Nephron (organoid): ENCODE measurements around the gene ALMS1.
A peak's percentile ranks its signal among the peaks of the same experiment; 100 is the strongest.
"Not testable (repeated sequence)": the region's sequence is repeated elsewhere in the genome, so short reads cannot be mapped to it uniquely, and the experiment has no call there.

Source experiments
- H3K27ac Mint-ChIP-seq, 3 experiments: 2 replicates each; pipeline ENCODE4 v1.8.0; 2020; ENCODE audit warnings: mixed read lengths in 3 of 3, mild to moderate bottlenecking in 2 of 3, moderate library complexity in 1 of 3
- H3K27me3 Mint-ChIP-seq: 2 replicates; pipeline ENCODE4 v1.8.0; 2021; ENCODE audit warnings: low read depth, mild to moderate bottlenecking, moderate library complexity, mixed read lengths
- H3K36me3 Mint-ChIP-seq: 2 replicates; pipeline ENCODE4 v1.8.0; 2020; ENCODE audit warnings: low read depth, mixed read lengths
- H3K4me1 Mint-ChIP-seq: 2 replicates; pipeline ENCODE4 v1.8.0; 2020; ENCODE audit warnings: mixed read lengths
- H3K4me3 Mint-ChIP-seq, 3 experiments: 2 replicates each; pipeline ENCODE4 v1.8.0; 2020; ENCODE audit warnings: mild to moderate bottlenecking in 3 of 3, mixed read lengths in 3 of 3, moderate library complexity in 2 of 3
- H3K9me3 Mint-ChIP-seq: 2 replicates; pipeline ENCODE4 v1.8.0; 2020; ENCODE audit warnings: mixed read lengths
- CTCF ChIP-seq, 3 experiments: fragments of 200-600 bp; sonication (generic); IDR thresholded peaks; one replicate each; pipeline ENCODE4 v1.5.0; 2021; ENCODE audit warnings: antibody characterized with exemption in 3 of 3; ENCODE audit not compliant: unreplicated experiment in 3 of 3

The ALMS1 gene, protein sequence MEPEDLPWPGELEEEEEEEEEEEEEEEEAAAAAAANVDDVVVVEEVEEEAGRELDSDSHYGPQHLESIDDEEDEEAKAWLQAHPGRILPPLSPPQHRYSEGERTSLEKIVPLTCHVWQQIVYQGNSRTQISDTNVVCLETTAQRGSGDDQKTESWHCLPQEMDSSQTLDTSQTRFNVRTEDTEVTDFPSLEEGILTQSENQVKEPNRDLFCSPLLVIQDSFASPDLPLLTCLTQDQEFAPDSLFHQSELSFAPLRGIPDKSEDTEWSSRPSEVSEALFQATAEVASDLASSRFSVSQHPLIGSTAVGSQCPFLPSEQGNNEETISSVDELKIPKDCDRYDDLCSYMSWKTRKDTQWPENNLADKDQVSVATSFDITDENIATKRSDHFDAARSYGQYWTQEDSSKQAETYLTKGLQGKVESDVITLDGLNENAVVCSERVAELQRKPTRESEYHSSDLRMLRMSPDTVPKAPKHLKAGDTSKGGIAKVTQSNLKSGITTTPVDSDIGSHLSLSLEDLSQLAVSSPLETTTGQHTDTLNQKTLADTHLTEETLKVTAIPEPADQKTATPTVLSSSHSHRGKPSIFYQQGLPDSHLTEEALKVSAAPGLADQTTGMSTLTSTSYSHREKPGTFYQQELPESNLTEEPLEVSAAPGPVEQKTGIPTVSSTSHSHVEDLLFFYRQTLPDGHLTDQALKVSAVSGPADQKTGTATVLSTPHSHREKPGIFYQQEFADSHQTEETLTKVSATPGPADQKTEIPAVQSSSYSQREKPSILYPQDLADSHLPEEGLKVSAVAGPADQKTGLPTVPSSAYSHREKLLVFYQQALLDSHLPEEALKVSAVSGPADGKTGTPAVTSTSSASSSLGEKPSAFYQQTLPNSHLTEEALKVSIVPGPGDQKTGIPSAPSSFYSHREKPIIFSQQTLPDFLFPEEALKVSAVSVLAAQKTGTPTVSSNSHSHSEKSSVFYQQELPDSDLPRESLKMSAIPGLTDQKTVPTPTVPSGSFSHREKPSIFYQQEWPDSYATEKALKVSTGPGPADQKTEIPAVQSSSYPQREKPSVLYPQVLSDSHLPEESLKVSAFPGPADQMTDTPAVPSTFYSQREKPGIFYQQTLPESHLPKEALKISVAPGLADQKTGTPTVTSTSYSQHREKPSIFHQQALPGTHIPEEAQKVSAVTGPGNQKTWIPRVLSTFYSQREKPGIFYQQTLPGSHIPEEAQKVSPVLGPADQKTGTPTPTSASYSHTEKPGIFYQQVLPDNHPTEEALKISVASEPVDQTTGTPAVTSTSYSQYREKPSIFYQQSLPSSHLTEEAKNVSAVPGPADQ (N-terminal part only)

GRCh38 chr2:73385504-73386341 is at the start of gene ALMS1:
Gene ALMS1, plus strand, starts transcription at chr2:73385836. Its CDS starts 33 bp downstream, at chr2:73385869.
- Mint-ChIP-seq H3K4me3 (peak within 1 kb of the TSS; percentile 97 to 98 (median 97)), H3K36me3 (peaks cover 11% of the 10 kb centered on the region), H3K9me3 (peaks cover 2% of the 10 kb centered on the region), H3K27ac (peak within 1 kb of the TSS; percentile 91 to 99 (median 98)), H3K4me1 (peaks cover 23% of the 10 kb centered on the region), H3K27me3 (peaks cover 25% of the 10 kb centered on the region)
- TF ChIP-seq CTCF (IDR thresholded peaks at IDR 0.05; ENCODE audit: unreplicated experiment in 3 of 3), result peak in 1 of 3 experiments; percentile 26

GRCh38 chr2:73337828-73338227 is 47.8 kb upstream of the ALMS1 start:
- peaks cover 8% of the 10 kb centered on the region for H3K9me3 Mint-ChIP-seq
- H3K4me3 Mint-ChIP-seq, result no peak overlapping the region
- H3K27me3 Mint-ChIP-seq, result peaks cover 3% of the 10 kb centered on the region
- no peak overlapping the region for H3K27ac Mint-ChIP-seq
- H3K36me3 Mint-ChIP-seq, result no peaks in the 10 kb centered on the region
- no peaks in the 10 kb centered on the region for H3K4me1 Mint-ChIP-seq
- TF ChIP-seq CTCF (IDR thresholded peaks at IDR 0.05; ENCODE audit: unreplicated experiment in 3 of 3), result no peak

GRCh38 chr2:73339201-73339600 is 46.4 kb upstream of the ALMS1 start:
- Mint-ChIP-seq H3K36me3 (no peaks in the 10 kb centered on the region), H3K4me3 (no peak overlapping the region), H3K27me3 (peaks cover 3% of the 10 kb centered on the region), H3K9me3 (peaks cover 2% of the 10 kb centered on the region), H3K4me1 (no peaks in the 10 kb centered on the region), H3K27ac (no peak overlapping the region)
- TF ChIP-seq CTCF (IDR thresholded peaks at IDR 0.05; ENCODE audit: unreplicated experiment in 3 of 3), result no peak

DNA sequence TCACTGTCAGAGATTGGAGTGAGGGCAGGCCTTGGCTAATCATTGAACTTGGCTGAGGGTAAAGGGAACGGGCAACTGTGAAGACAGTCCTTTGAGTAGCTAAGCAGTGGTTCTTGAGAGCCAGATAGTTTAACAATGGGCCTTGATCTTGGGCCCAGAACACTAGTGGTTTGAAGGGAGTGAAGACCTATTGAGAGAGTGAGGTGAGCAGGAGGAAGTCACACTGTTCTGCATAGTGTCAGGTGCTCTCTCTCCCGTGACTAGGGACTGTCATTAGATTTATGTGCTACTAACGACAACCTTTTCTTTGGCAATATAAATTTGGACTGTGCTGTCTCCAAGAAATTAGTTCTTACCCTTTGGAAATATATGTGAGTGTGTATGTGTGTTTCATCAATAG is 44.6 kb upstream of the ALMS1 start:
- no peak overlapping the region for H3K4me3 Mint-ChIP-seq
- H3K27me3 Mint-ChIP-seq, result peaks cover 17% of the 10 kb centered on the region
- H3K27ac Mint-ChIP-seq, result no peak overlapping the region
- TF ChIP-seq CTCF (IDR thresholded peaks at IDR 0.05; ENCODE audit: unreplicated experiment in 3 of 3), result no peak
- H3K36me3 Mint-ChIP-seq, result no peaks in the 10 kb centered on the region
- no peaks in the 10 kb centered on the region for H3K4me1 Mint-ChIP-seq
- H3K9me3 Mint-ChIP-seq, result no peaks in the 10 kb centered on the region

DNA sequence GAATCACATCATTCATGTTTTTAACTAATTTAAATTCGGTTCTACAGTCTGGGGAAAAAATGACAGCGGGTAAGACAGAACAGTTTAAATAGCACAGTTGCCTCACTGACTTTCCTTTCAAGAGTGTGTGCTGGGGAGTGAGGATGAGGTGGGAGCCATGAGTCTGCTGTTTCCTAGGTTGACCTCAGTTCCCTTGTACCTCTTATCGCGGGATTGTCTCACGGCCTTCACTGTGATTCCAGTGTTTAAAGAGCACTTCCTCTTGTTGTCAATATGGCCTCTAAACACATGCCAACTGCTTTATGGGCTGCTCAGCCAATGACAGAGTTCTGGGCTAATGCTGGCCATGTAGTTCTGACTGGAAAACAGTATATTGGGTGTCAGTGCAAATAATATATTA is 41.6 kb upstream of the ALMS1 start:
- Mint-ChIP-seq H3K4me1 (no peaks in the 10 kb centered on the region), H3K27ac (no peak overlapping the region), H3K9me3 (no peaks in the 10 kb centered on the region), H3K4me3 (no peak overlapping the region), H3K27me3 (peaks cover 33% of the 10 kb centered on the region), H3K36me3 (no peaks in the 10 kb centered on the region)
- no peak for TF ChIP-seq CTCF (IDR thresholded peaks at IDR 0.05; ENCODE audit: unreplicated experiment in 3 of 3)

DNA sequence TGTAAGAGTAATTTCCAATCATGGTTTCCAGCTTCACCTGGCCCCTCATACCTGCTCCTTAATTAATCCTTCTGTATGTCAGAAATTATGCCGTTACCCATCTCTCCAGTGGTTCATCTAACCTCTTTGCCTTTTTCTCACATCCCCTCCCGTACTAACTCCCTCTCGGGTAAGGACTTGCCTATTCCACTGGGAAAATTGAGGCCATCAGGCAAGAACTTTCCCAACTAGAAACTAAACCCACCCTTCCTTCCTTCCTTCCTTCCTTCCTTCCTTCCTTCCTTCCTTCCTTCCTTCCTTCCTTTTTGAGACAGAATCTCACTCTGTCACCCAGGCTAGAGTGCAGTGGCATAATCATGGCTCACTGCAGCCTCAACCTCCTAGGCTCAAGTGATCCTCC is 40.9 kb upstream of the ALMS1 start:
- H3K27ac Mint-ChIP-seq, H3K4me1 Mint-ChIP-seq, H3K36me3 Mint-ChIP-seq, H3K9me3 Mint-ChIP-seq, H3K4me3 Mint-ChIP-seq: not testable (repeated sequence)
- H3K27me3 Mint-ChIP-seq, result peaks cover 33% of the 10 kb centered on the region
